ENCODE results near the gene USP6NL.

- TF ChIP-seq, protein P1, sequence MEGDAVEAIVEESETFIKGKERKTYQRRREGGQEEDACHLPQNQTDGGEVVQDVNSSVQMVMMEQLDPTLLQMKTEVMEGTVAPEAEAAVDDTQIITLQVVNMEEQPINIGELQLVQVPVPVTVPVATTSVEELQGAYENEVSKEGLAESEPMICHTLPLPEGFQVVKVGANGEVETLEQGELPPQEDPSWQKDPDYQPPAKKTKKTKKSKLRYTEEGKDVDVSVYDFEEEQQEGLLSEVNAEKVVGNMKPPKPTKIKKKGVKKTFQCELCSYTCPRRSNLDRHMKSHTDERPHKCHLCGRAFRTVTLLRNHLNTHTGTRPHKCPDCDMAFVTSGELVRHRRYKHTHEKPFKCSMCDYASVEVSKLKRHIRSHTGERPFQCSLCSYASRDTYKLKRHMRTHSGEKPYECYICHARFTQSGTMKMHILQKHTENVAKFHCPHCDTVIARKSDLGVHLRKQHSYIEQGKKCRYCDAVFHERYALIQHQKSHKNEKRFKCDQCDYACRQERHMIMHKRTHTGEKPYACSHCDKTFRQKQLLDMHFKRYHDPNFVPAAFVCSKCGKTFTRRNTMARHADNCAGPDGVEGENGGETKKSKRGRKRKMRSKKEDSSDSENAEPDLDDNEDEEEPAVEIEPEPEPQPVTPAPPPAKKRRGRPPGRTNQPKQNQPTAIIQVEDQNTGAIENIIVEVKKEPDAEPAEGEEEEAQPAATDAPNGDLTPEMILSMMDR (CRISPR knock-in tag; IDR thresholded peaks at IDR 0.05) = no peak
- TF ChIP-seq SIN3B (IDR thresholded peaks at IDR 0.05; ENCODE audit: low read length) (no peak), MAZ (IDR thresholded peaks at IDR 0.05; ENCODE audit: borderline replicate concordance, low read depth, low read length) (no peak), MAZ (CRISPR knock-in tag; IDR thresholded peaks at IDR 0.05; ENCODE audit: low read depth) (no peak), IRF2 (CRISPR knock-in tag; IDR thresholded peaks at IDR 0.05) (no peak), FOXA1 (IDR thresholded peaks at IDR 0.05) (no peak), FOXA1 (CRISPR knock-in tag; IDR thresholded peaks at IDR 0.05) (no peak), RFXANK (CRISPR knock-in tag; IDR thresholded peaks at IDR 0.05) (no peak)
- TF ChIP-seq, protein P2, sequence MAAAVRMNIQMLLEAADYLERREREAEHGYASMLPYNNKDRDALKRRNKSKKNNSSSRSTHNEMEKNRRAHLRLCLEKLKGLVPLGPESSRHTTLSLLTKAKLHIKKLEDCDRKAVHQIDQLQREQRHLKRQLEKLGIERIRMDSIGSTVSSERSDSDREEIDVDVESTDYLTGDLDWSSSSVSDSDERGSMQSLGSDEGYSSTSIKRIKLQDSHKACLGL (CRISPR knock-in tag; IDR thresholded peaks at IDR 0.05) = no peak
- TF ChIP-seq, protein P3, sequence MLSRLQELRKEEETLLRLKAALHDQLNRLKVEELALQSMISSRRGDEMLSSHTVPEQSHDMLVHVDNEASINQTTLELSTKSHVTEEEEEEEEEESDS (CRISPR knock-in tag; IDR thresholded peaks at IDR 0.05; ENCODE audit: borderline replicate concordance) = no peak
These were observed 105.8 kb downstream of the USP6NL start for GRCh38 chr10:11505639-11506038.

Measured in HepG2 (cell line).